Endothelial cell of umbilical vein (primary cell): Measurements from ENCODE around the gene NYAP1. TPM values are rescaled to one million over a fixed set of nuclear protein-coding genes. Genes with fewer than 3 reads are reported as not detected.

Experiments used
- BruUV-seq: library from RNA; stranded (reverse); fragments of 400-500 nt; replicated peaks from 2 replicates; lab custom pipeline; 2021; lab: Mats Ljungman, UMichigan
- CTCF ChIA-PET: fragments of 300-600, 350-600 bp; sonication (Branson Sonifier 250); formaldehyde crosslinking; loops from one replicate; lab custom pipeline; 2021; ENCODE audit warnings: antibody characterized with exemption, inconsistent platforms; lab: Charles Lee
- POLR2A ChIA-PET: fragments of 300-600, 350-600 bp; sonication (Branson Sonifier 250); formaldehyde crosslinking; loops from one replicate; lab custom pipeline; 2021; ENCODE audit warnings: antibody characterized with exemption, inconsistent platforms; lab: Charles Lee
- DNase-seq: peaks from one replicate; pipeline ENCODE4 v3.0.0-alpha.2; 2011; ENCODE audit warnings: low read depth, low spot score
- FAIRE-seq: peaks from 2 replicates; lab custom pipeline; 2011; peaks lifted over from hg19 to GRCh38; lab: Jason Lieb, UNC
- H2AFZ ChIP-seq: 2 replicates; pipeline ENCODE4 v1.6.0; 2012; ENCODE audit warnings: low read depth, low read length, control low read depth, inconsistent platforms
- H3K27ac ChIP-seq: 2 replicates; pipeline ENCODE4 v1.5.1; 2011; ENCODE audit warnings: low read depth, mild to moderate bottlenecking, control low read depth, low read length, moderate library complexity; ENCODE audit not compliant: insufficient read depth
- H3K27me3 ChIP-seq, 2 experiments: 2 replicates each; pipeline versions ENCODE4 v1.6.0 to v1.6.1; 2011; ENCODE audit warnings: low read length in 2 of 2, mixed read lengths in 1 of 2; ENCODE audit not compliant: control insufficient read depth in 2 of 2, insufficient read depth in 2 of 2
- H3K36me3 ChIP-seq, 2 experiments: 2 replicates in 1 of 2; 3 replicates in 1 of 2; pipeline ENCODE4 v1.5.1; 2011; ENCODE audit warnings: low read length in 2 of 2, mild to moderate bottlenecking in 1 of 2, moderate library complexity in 1 of 2; ENCODE audit not compliant: control insufficient read depth in 2 of 2, insufficient read depth in 2 of 2; ENCODE audit errors: extremely low read depth in 1 of 2
- H3K4me1 ChIP-seq: 3 replicates; pipeline ENCODE4 v1.5.1; 2011; ENCODE audit warnings: mild to moderate bottlenecking, low read length; ENCODE audit not compliant: control insufficient read depth, insufficient read depth; ENCODE audit errors: extremely low read depth
- H3K4me2 ChIP-seq: 2 replicates; pipeline ENCODE4 v1.6.1; 2011; ENCODE audit warnings: low read length, control low read depth, mixed read lengths; ENCODE audit not compliant: insufficient read depth
- H3K4me3 ChIP-seq, 3 experiments: fragments of 200-600 bp in 1 of 3; sonication (generic), shearing (Covaris generic) in 1 of 3; replicated peaks in 1 of 3; 2 replicates each; pipeline ENCODE4 v1.5.1; 2011 to 2016; ENCODE audit warnings: control low read depth in 3 of 3, low read length in 3 of 3, mild to moderate bottlenecking in 2 of 3, inconsistent platforms in 1 of 3, low read depth in 1 of 3, moderate library complexity in 1 of 3; ENCODE audit not compliant: insufficient read depth in 1 of 3
- H3K79me2 ChIP-seq: 2 replicates; pipeline ENCODE4 v1.6.0; 2012; ENCODE audit warnings: low read length, inconsistent platforms; ENCODE audit not compliant: control insufficient read depth, insufficient read depth
- H3K9ac ChIP-seq: replicated peaks from 2 replicates; pipeline ENCODE3; 2011; ENCODE audit warnings: low read length, control low read depth; ENCODE audit not compliant: insufficient read depth; ENCODE audit errors: extremely low read depth
- H3K9me1 ChIP-seq: replicated peaks from 3 replicates; pipeline ENCODE4 v1.6.0; 2011; ENCODE audit warnings: mild to moderate bottlenecking, low read length; ENCODE audit not compliant: control insufficient read depth, insufficient read depth; ENCODE audit errors: extremely low read depth
- H3K9me3 ChIP-seq: replicated peaks from 2 replicates; pipeline ENCODE4 v1.5.1; 2012; ENCODE audit warnings: low read length, inconsistent platforms; ENCODE audit not compliant: control insufficient read depth, insufficient read depth
- H4K20me1 ChIP-seq: replicated peaks from 2 replicates; pipeline ENCODE3; 2011; ENCODE audit warnings: mild to moderate bottlenecking, low read length; ENCODE audit not compliant: control insufficient read depth, insufficient read depth; ENCODE audit errors: extremely low read depth
- CTCF ChIP-seq, 2 donors: IDR thresholded peaks; 1 replicate in 1 of 2; 2 replicates in 1 of 2; pipeline ENCODE4 v1.5.1; 2011; ENCODE audit warnings: low read length in 2 of 2, mild to moderate bottlenecking in 2 of 2, moderate library complexity in 2 of 2, control low read depth in 1 of 2, inconsistent platforms in 1 of 2, low read depth in 1 of 2; ENCODE audit not compliant: insufficient read depth in 1 of 2; ENCODE audit errors: extremely low read depth in 1 of 2
- EZH2 ChIP-seq: IDR thresholded peaks from 2 replicates; pipeline ENCODE4 v1.6.1; 2012; ENCODE audit warnings: borderline replicate concordance, low read depth, mild to moderate bottlenecking, moderate library complexity, low read length, inconsistent platforms; ENCODE audit not compliant: severe bottlenecking
- FOS ChIP-seq: IDR thresholded peaks from 2 replicates; pipeline ENCODE4 v1.6.1; 2011; ENCODE audit warnings: mild to moderate bottlenecking, low read length, moderate library complexity, borderline replicate concordance; ENCODE audit not compliant: insufficient read depth
- GATA2 ChIP-seq: IDR thresholded peaks from 2 replicates; pipeline ENCODE4 v1.7.0; 2011; ENCODE audit warnings: low read depth, mild to moderate bottlenecking, moderate library complexity, mixed read lengths, low read length; ENCODE audit not compliant: insufficient read length, insufficient read depth
- JUN ChIP-seq: IDR thresholded peaks from 2 replicates; pipeline ENCODE4 v1.6.1; 2011; ENCODE audit warnings: borderline replicate concordance, low read depth; ENCODE audit not compliant: insufficient read length, insufficient read depth
- MAX ChIP-seq: IDR thresholded peaks from 2 replicates; pipeline ENCODE4 v1.6.1; 2011; ENCODE audit not compliant: insufficient read depth, insufficient read length
- MYC ChIP-seq: IDR thresholded peaks from one replicate; pipeline ENCODE4 v1.6.1; 2011; ENCODE audit warnings: mild to moderate bottlenecking, low read depth, low read length
- POLR2A ChIP-seq: IDR thresholded peaks from 2 replicates; pipeline ENCODE4 v1.6.1; 2012; ENCODE audit warnings: low read depth, mild to moderate bottlenecking, control low read depth, low read length
- dilution Hi-C: fragments of 300-500 bp; cut with MboI; formaldehyde crosslinking; loops from one replicate; pipeline ENCODE4 v1.15.0; 2019; ENCODE audit warnings: low sequenced_read_pairs; ENCODE audit not compliant: extremely low pct_ligation_motif_present
- intact Hi-C: fragments of 100-400 bp; cut with micrococcal nuclease; formaldehyde crosslinking; loops from one replicate; pipeline ENCODE4 v1.10.0; 2022
- polyA plus RNA-seq, 4 experiments: library from polyadenylated mRNA; depleted of rRNA in 3 of 4; stranded (reverse) in 3 of 4; unstranded in 1 of 4; fragments of >200 nt; gene quantifications; 2 replicates each; pipeline versions ENCODE4 v1.2.1 to v1.2.3, GENCODE V29; 2011 to 2012; ENCODE audit warnings: missing spikeins in 1 of 4
- total RNA-seq: library from RNA; stranded (reverse); gene quantifications from 2 replicates; pipeline ENCODE4 v1.2.3, GENCODE V29; 2021

The NYAP1 gene
- total and polyA plus RNA-seq, 2 donors (not counting 3 experiments of a cell fraction or from before 2014, with no cell fraction given), result 0.37 to 2.8 TPM

- peaks cover 7% of the 10 kb centered on the region for H3K4me1 ChIP-seq
- H3K9ac ChIP-seq, result no peak overlapping the region
- no peak overlapping the region for H3K4me3 ChIP-seq
- no TSS peak for BruUV-seq
- no peak for DNase-seq
- no peaks in the 10 kb centered on the region for H4K20me1 ChIP-seq
- H3K9me3 ChIP-seq, result no peaks in the 10 kb centered on the region
- CTCF ChIA-PET, result interaction anchor here (1.3 to 1.4 kb wide), 2 partner anchors 25 to 68 kb away, joined by 3 to 5 read pairs; no protein-coding TSS in a partner anchor
- H3K9me1 ChIP-seq, result no peaks in the 10 kb centered on the region
- dilution Hi-C loops (no loop called here), intact Hi-C loops (no loop called here)
- H3K36me3 ChIP-seq, result no peaks in the 10 kb centered on the region
- no peak overlapping the region for H3K27ac ChIP-seq
- no peak for FAIRE-seq
- H3K27me3 ChIP-seq, result no peaks in the 10 kb centered on the region
- H2AFZ ChIP-seq, result no peak overlapping the region
- TF ChIP-seq MAX (no peak), GATA2 (no peak), CTCF (IDR thresholded peaks at IDR 0.05; ENCODE audit: extremely low read depth in 1 of 2, insufficient read depth in 1 of 2, low read depth in 1 of 2, low read length in 2 of 2) (no peak), JUN (no peak), EZH2 (no peak), FOS (no peak), POLR2A (no peak), MYC (no peak)
- H3K4me2 ChIP-seq, result no peak overlapping the region
- POLR2A ChIA-PET, result no interaction called here
- H3K79me2 ChIP-seq, result no peaks in the 10 kb centered on the region
Observed at GRCh38 chr7:100491192-100491578, 7.5 kb downstream of the NYAP1 start.
